Activated CD4-positive, CD25-positive, alpha-beta regulatory T cell treated with anti-CD3 and anti-CD28 coated beads, Interleukin-2, amount 50 U/mL, for 16 hours (primary cell): ENCODE results near the gene ETV1.

ENCODE experiments used
- DNase-seq: peaks from one replicate; pipeline ENCODE4 v3.0.0-alpha.2; 2020; ENCODE audit warnings: low read depth, low spot score

The ETV1 gene

DNA sequence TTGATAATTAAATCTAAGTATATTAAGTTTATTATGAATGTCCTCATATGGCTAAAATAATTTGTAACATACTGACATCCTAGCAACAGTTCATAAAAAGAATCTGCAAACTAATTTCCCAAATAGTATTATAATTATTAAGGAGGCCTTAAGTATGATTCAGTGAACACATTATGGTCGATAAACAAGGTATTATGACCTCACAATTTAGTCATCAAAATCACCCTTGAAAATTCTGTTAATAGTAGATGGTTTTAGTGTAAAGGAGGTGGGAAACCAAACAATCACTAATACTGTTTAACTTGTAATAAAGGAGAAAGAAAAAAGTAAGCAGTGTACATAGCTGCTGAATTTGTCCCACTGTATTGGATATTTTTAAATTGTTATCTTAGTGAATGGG, 2.1 kb downstream of the ETV1 start:
- DNase-seq: no peak

DNA sequence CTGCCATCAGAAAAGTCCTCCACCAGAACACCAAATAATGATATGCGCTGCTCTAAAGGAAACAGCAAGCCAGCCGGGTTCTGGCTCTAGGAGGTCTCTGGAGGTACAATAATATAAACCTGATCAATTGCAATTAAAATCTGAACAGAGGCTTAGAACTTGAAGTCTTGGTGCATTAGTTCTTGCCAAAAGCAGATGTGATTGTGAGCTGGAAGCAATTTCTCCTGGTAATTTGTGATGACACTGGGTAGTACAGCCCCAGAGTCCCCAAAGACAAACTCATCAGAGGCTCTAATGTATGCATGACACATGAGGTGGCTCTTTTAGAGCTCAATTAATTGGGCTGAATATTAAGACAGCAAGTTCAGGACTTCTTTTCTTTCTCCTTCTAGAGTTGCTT, 3.3 kb downstream of the ETV1 start:
- no peak for DNase-seq

DNA sequence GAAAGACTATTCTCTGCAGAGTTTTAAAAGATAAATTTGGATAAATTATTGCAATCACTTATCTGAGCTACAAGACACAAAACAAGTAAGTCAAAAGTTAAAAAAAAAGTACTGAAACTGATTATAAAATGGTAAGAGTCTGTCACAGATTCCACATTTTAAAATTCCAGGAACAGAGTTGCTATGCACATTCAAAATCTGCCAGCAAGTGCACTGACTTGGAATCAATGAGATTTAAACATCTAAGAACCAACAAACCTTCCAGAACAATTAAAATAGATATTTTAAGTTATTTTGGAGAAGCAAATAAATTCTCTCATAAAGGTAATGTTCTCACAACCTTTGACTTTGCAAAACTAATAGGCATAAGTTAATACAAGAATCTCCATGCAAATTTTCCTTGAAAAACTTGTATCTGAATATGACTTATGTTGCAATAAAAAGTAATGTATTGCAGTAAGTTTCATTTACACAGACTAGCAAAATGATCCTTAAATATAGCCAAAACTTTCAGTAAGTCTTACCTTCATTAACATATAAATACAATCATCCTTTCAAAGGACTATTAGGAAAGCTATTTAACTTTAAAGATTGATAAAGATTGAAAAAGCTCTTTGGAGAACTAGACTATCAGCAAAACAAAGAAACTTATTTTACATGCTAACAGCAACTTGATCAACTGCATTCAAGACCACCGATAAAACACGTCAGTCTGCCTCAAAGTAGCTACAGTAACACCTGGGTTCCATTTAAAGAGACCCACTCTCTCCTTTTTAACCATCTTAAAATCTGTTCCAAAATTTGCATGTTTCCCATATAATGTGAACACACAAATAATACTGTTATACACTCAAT, 4.4 kb downstream of the ETV1 start:
- DNase-seq: no peak

DNA sequence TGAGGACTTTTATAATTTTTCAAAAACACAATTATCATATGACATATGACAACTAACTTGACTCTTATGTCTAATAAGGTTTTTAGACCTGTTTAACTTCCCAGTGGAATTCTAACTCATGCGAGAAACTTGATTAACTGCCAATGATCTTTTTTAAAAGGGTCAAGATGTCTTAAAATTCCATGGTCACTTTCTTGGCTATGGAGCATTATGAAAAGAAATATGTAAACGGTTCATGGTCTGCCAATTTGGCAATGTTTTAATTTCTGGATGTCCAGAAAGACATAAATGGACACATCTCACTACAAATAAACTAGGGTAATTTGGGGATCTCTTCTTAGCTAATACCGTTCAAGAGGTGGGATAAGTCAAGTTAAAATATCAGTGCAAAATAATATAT, 5.4 kb downstream of the ETV1 start:
- DNase-seq: no peak

DNA sequence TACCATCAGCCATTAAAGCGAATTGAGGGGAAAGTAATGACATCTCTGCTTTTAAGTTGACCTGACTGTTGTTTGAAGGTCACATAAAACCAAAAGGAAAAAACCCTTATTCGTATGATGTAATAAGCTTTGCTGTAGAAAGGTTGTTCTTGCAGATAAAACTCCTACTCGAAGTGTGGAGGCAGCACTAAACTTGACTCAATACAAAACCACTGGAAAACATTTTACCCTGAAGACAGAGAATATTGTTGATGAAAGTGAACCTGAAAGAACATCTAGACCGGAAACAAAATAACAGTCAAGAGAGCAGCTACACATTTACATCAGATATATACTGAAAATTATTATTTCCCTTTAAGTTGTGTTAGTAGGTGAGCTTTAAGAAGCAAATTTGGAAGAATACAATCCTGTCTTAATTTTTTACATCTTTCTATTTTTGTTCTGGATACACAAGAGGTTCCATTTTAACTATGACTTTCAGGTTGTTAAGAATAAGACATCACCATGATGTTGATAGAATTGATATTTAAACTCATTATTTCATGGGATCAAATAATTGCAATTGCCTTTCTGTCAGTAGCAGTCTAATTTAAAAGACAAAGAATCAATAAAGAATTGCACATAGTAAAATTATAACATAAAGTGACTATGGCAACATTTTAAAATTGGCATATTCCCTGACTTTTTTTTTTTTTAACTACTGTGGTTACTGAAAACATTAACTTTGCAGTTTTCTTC, 6.4 kb downstream of the ETV1 start:
- no peak for DNase-seq

DNA sequence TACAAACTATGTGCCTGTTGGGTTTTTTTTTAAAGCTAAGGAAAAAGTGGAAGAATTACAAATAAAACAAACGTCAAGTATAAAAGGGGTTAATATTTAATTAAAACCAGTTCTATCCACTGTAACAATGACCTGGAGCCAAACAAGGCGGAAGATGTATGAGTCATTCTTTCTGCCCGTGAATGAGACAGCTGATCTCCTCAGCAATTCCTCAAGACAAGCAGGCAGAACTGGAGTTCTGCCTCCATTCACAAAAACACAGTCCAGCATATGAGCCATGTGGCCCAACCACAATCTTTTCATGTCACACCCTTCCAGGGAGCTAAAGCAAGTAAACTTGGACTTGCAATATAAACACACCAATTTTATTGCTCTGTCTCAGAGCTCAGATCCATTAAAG, 8.4 kb downstream of the ETV1 start:
- DNase-seq: no peak

DNA sequence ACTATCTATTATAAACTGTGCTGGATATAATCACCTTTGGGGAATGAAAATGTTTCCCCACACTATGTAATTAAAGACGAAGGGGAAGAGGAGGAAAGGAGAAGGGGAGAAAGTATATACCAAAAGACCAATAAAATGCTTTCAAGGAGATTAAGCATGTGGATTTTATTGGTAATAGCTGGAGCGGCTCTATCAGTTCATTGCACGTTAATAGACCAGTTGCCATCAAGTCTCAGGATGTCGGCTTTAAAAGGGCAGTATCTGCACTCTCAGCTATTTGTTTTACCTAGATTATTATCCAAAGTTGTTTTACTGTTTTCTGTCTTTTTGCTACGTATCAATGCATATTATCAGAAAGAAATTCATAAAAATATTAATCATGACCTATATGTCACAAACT, 9.0 kb downstream of the ETV1 start:
- DNase-seq: no peak

DNA sequence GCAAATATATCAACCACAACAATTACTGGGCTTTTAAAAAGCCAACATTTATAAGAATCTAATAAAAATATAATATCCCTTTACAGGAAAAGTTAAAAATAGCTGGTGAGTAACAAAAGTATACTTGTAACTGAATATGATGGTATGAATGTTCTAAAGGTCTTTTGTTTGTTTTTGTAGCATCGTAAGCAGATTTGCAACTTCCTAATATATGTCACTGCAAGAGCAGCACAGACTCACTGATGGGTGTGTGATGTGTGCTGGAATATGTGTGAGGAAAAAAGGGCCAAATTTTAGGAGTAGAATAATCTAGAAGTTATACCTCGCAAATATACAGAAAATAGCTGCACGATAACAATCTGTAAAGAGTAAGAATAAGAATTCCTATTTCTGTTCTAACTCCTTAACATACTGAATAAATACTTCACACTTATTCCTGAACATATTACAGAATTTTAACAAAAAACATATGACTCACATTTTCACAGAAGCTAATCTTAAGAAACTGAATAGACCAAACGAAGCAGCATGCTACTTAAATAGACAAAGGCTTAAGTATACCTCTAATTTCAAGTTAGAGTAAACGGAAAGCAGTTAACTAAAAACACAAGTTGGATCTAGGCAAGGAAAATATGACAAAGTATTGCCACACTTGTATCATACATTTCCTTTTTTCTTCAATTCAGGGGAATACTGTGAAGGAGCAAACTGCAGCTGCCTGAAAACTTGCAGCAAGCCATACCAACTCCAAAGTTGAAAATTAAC, 9.6 kb downstream of the ETV1 start:
- DNase-seq: no peak

DNA sequence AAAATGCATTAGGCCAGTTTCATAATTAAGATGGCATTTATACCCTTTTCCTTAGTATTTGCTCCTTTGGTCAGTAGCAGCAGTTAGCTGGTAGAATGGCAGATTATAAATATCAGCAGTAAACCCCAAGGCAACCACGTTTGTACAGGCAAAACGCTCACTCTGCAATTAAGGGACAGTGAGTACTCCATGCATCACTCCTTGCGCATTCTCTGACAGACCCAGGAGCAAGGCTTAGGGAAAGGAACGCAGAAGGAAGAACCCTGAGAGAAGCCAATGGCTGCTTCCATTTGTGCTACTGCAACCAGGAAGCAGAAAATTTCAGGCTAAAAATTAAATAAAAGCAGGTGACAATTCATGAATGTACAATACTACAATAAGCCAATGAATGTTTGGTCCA, 12.9 kb downstream of the ETV1 start:
- no peak for DNase-seq

DNA sequence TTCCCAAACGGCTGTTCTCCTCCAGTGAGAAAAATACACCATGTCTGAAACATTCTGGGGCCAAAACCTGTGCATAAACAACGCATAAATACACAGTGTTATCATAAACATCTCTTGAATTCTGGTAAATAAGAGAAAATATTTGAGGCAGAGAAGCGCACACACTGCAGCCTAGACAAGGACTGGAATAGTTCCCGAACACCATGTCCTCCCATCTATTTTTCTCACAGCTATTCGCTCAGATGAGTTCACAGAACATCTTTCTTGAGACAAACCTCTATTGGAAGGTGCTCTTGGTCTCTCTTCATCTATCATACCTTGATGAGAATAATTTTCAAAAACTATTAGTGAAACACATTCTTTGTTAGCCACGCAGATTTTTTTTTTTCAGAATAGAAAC, 24.4 kb downstream of the ETV1 start:
- no peak for DNase-seq

DNA sequence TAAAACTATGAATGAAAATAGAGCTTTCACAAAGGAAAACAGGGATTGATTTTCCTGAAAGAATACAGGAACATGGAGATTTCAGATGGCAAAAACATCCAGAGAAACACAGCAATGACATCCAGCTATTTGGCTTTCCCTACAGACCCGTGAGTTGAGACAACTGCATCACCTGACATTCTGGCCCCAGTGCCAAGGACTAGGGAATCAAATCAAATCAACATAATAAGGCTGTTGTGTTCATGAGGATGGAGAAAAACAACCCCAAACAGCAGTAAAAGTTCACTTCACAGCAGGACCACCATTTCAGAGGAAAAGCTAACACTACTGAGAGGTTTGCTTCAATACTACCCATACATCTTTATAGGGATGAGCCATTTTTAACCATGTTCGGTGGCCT, 25.5 kb downstream of the ETV1 start:
- DNase-seq: no peak

DNA sequence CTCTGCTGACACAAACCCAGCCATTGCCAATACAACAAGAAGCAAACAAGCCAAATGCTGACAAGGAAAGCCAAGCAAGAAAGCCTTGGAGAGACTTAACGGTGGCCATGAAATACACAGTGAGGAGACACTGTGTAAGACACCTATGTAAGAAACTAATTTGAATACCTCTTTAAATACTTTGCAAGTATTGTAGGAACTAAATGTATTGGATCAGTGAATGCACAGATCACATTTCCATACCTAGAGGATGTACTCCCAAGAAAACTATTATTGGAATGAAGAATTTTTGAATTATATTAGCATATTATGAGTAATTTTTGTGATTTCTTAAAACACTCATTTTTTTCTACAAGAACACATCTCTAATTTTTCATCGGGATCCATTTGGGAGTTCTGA, 34.0 kb downstream of the ETV1 start:
- no peak for DNase-seq

DNA sequence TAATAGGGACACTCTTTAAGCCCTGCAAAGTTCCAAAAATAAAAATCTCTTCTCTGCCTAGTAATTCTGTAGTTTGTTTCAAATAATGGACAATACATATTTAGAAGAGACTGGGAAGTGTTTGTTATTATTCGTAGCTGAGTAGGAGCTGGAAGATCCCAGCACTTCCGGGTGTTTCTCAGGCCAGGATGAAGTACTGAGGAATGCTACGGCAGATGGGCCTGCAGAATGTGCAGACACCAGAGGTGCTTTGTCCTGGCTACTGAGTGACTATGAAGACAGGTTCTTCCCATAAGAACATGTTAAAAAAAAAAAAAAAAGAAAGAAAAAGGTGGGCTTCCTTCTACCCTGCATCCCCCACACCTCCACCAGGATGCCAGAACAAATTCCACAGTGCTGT, 36.1 kb downstream of the ETV1 start:
- DNase-seq: no peak

DNA sequence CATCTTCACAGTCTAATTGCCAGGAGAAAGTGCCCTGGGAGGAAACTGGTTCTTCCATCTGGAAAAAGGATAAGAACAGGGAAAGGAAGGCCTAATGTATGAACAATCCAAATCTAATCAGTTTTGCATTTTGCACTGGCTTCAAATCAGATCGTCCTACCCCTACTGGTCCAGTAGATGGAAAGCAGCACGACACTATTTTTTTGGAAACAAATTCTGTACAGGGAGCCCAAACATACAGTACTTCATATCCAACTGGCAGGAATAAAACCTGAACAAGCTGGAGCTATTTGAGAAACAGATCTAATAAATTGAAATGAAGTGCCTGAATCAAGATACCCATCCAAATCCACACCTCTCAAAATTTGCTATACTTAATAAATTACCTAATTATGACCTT, 36.5 kb downstream of the ETV1 start:
- no peak for DNase-seq

DNA sequence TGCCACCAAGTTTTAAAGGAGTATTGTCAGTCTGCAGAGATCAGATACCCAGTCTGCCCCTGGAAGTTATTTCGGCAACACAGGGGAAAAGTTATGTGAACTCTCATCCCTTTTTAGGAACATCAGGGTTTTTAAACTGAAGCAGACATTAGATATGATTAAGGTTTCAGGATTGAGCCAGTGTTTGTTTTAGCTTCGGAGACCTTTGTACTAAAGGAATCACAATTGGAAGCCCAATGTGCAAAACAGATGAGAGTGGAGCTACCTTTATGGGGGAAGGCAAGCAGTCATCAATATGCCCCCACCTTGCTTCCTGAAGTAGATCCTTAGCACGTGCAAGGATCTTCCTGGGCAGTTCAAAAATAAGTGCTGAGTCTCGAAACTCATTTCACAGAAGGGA, 39.5 kb downstream of the ETV1 start:
- DNase-seq: no peak

DNA sequence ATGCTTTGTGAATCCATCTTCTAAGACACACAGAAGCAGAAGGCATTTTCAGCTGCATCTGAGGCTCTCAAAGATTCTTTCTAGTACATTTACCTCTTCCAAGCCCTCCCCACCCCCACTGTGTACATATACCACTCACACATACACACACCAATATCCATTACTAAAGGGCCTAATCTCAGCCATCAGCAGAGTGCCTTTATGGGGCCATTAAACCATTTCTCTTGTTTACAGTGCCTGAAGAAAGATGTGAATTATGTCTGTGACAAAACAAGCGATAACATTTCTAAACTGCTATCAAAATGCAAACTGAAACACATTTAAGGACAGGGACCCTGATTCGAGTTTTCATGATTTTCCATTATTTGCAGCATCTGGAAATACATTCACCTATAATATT, 40.0 kb downstream of the ETV1 start:
- DNase-seq: no peak

DNA sequence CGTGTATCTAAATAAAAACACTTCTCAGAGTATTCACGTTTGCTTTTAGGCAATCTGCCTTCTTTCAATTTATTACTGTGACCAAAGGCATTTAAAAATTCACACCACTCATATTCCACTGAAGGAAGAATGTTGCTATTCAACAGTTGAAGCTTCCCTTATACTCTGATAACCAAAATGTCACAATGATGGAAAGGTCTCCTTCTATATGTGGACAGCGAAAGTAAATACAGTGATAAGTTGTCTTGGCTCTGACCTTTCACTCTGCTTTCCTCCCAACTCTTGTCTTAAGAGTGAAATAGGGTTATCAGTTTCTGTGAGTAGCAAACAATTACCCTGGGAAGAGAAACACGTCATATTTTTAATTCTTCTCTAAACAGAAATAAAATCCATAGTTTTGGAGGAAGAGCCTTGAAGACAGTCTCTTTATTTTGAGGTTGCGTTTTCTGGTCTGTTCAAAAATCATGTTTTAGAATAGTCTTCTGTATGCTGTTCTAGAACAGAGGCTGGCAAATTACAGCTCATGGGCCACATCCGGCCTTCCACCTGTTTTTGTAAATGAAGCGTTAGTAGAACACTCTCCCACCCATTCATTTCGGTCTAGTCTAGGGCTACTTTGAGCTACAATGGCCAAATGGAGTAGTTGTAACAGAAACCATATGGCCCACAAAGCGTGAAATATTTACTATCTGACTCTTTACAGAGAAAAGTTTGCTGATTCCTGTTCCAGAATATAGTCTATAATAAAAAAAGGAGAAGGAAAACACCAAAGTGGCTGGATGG, 41.3 kb downstream of the ETV1 start:
- DNase-seq: no peak

DNA sequence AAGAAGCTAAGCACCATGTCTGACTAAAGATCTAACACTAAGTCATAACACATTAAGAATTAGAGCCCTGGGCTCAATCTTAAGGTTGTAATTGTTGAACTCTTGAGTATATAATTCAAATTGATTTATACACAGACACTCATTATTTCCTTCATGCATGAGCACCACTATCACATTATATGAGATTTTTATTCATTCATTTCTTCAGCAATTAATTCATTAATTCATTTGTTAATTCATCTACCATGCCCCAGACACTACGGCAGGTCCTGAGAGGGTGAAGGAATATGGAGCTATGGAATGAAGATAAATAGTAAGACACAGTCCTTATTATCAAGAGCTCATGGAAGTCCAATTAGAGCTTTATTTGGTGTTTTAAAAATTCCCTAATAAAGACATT, 41.9 kb downstream of the ETV1 start:
- no peak for DNase-seq

DNA sequence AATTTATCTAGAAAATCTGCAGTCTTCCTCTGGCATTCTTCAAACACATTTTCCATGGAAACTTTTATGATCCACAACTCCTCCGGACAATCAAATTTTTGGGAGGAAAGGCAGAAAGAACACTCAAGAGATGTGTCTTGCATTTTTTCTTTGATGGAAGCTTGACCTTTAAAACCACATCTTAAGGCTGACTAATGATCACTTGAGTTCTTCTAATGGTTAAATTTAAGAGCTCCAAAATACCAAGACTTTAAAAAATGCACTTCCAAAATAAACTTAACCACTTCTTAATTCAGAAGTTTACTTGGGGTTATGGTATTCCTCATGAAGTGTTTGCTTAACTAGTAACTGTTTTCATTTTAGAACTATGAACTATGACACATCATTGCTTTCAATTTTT, 43.3 kb downstream of the ETV1 start:
- DNase-seq: no peak

DNA sequence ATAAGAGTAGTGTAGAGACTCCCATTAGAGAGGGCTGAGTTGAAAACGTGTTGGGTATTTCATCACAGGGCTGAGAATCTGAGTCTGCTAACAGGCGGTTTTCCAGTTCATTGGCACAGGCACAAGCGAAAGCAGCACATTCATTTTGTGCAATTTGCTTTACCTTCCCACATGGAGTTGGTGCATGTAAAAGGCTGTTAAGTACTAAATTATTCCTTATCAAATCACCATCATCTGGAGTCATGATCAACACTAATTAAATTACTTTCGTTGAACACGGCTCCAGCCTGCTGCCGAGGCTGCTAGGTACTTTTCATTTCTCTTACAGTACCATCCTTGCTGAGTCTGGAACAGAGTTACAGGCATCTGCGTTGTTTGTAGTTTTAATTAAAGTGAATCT, 43.8 kb downstream of the ETV1 start:
- DNase-seq: no peak

DNA sequence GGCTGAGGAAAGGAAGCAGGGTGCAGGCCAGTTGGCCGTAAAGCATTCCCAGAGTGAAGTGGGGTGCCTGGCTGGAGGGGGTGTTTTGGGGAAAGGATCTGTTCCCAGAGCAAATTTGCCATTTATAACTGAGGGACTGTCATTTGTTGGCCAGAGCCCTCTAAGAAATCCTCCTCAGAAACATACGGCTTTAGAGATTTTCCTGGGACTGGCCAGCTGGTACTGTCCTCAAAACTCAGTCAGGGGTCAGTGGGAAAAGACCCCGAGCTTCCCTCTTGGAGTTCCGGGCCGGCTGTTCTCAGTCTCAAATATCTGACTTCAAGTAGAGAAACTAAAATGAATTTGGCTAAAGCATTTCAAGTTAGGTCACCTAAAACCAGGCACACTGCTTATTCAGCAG, 55.9 kb downstream of the ETV1 start:
- DNase-seq: no peak

DNA sequence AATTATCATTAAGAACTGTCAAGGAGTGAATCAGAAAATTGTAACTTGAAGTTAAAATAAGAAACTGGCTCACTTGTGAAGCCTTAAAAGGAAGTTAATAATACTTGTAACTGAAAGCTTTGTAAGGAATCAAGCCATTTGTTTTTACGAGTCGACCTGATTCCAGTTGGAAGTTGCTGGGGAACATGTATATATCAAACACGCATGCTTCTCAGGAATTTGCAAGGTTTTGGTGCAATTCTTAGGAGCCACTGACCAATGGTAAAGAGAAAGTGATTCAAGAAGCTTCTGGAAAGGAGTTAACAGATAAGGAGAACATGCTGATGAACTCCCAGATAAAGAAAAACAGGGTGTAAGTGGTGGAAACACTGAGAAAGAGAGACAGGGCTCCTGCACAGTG, 56.4 kb downstream of the ETV1 start:
- DNase-seq: no peak
